Suprapubic skin (tissue), 4 donors: Measurements from ENCODE around the gene CLDND1.

Experiments
- EP300 ChIP-seq: sonication (generic); formaldehyde crosslinking; IDR thresholded peaks from one replicate; pipeline ENCODE4 v1.6.1; 2017; ENCODE audit warnings: antibody characterized with exemption
- POLR2AphosphoS5 ChIP-seq, 3 donors: sonication (generic); formaldehyde crosslinking; IDR thresholded peaks; one replicate each; pipeline ENCODE4 v1.6.1; 2017; ENCODE audit warnings: antibody characterized with exemption in 3 of 3
- TF ChIP-seq, protein P1 (sequence below), 2 donors: fragments of 200-600 bp in 1 of 2; fragments of 450-650 bp in 1 of 2; sonication (generic) in 1 of 2; IDR thresholded peaks; one replicate each; pipeline ENCODE4 v1.5.1; 2016 to 2019; ENCODE audit warnings: antibody characterized with exemption in 2 of 2, mild to moderate bottlenecking in 1 of 2, moderate library complexity in 1 of 2

DNA sequence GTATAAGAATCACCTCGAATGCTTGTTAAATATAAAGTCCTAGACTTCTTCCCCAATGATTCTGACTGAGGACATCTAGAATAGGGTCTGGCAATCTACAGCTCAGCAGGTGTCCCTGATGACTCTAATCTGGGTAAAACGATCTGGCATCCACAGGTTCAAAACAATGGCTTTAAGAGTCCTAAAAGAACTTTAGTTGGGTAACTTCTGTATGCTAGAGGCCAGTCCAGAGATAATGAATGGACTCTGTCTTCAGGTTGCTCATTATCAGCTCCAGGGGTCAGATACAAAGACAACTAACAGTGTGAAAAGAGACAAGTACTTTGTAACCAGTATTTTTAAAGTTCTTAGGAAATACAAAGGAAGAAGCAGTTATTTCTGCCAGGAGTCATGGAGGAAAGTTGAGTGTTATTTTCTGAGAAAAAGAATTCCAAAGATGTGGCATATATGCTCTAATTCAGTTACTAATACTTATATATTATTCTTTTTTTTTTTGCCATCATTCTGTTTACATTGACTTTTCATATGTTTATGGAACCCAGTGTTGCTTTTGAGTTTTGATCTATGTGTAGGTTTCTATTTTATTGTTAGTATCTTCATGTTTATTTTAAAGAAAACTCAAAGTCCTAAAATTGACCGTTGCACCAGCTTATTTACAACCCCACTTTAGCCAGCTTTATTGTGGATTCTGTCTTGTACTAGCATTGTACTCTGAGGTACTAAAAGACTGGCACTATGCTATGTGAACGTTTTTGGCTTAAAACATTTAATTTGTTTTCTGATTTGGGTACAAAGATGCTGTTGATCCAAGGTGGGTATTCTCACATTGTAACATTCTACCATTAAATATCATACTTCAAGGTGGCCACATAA, 6.0 kb upstream of the CLDND1 start:
- TF ChIP-seq POLR2AphosphoS5 (IDR thresholded peaks at IDR 0.05) (no peak), EP300 (no peak)
- TF ChIP-seq, protein P1, sequence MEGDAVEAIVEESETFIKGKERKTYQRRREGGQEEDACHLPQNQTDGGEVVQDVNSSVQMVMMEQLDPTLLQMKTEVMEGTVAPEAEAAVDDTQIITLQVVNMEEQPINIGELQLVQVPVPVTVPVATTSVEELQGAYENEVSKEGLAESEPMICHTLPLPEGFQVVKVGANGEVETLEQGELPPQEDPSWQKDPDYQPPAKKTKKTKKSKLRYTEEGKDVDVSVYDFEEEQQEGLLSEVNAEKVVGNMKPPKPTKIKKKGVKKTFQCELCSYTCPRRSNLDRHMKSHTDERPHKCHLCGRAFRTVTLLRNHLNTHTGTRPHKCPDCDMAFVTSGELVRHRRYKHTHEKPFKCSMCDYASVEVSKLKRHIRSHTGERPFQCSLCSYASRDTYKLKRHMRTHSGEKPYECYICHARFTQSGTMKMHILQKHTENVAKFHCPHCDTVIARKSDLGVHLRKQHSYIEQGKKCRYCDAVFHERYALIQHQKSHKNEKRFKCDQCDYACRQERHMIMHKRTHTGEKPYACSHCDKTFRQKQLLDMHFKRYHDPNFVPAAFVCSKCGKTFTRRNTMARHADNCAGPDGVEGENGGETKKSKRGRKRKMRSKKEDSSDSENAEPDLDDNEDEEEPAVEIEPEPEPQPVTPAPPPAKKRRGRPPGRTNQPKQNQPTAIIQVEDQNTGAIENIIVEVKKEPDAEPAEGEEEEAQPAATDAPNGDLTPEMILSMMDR (IDR thresholded peaks at IDR 0.05) = no peak
